Chondrocyte (in vitro differentiated cells): ENCODE measurements around the gene S100P. TPM values are rescaled to one million over a fixed set of nuclear protein-coding genes. Genes with fewer than 3 reads are reported as not detected.

Experiments used
- DNase-seq: peaks from one replicate; pipeline ENCODE4 v3.0.0; 2021; ENCODE audit warnings: mixed read lengths, low spot score
- H3K27ac Mint-ChIP-seq: one replicate; pipeline ENCODE4 v1.8.0; 2021; ENCODE audit warnings: mild to moderate bottlenecking, moderate library complexity, mixed read lengths; ENCODE audit not compliant: unreplicated experiment
- H3K27me3 Mint-ChIP-seq: 2 replicates; pipeline ENCODE4 v1.8.0; 2021; ENCODE audit warnings: low read depth, mixed read lengths
- H3K36me3 Mint-ChIP-seq: 2 replicates; pipeline ENCODE4 v1.8.0; 2021; ENCODE audit warnings: low read depth, mixed read lengths
- H3K4me1 Mint-ChIP-seq: 2 replicates; pipeline ENCODE4 v1.8.0; 2021; ENCODE audit warnings: low read depth, mild to moderate bottlenecking, mixed read lengths
- H3K4me3 Mint-ChIP-seq: one replicate; pipeline ENCODE4 v1.8.0; 2021; ENCODE audit warnings: mild to moderate bottlenecking, moderate library complexity, mixed read lengths; ENCODE audit not compliant: unreplicated experiment
- H3K9me3 Mint-ChIP-seq: 2 replicates; pipeline ENCODE4 v1.8.0; 2021; ENCODE audit warnings: low read depth, mixed read lengths
- CTCF ChIP-seq: fragments of 200-600 bp; sonication (generic); IDR thresholded peaks from 2 replicates; pipeline ENCODE4 v1.5.0; 2021; ENCODE audit warnings: antibody characterized with exemption, mild to moderate bottlenecking, moderate library complexity
- total RNA-seq: library from RNA; stranded (reverse); gene quantifications from 3 replicates; pipeline ENCODE4 v1.2.1, GENCODE V29; 2021

Gene S100P
- total RNA-seq, 1 donor from 2014 or later: 0.95 TPM

- no peak for TF ChIP-seq CTCF
- no peaks in the 10 kb centered on the region for H3K27me3 Mint-ChIP-seq
- H3K27ac Mint-ChIP-seq: no peak overlapping the region
- peaks cover 12% of the 10 kb centered on the region for H3K4me1 Mint-ChIP-seq
- no peak overlapping the region for H3K4me3 Mint-ChIP-seq
- no peak for DNase-seq
- no peaks in the 10 kb centered on the region for H3K36me3 Mint-ChIP-seq
- H3K9me3 Mint-ChIP-seq: peaks cover 8% of the 10 kb centered on the region
Observed at GRCh38 chr4:6655924-6656323, 37.8 kb upstream of the S100P start.

GRCh38 chr4:6657242-6658208 lies 36.2 kb upstream of the S100P start:
- no peak for DNase-seq
- H3K4me1 Mint-ChIP-seq: peaks cover 12% of the 10 kb centered on the region
- H3K27me3 Mint-ChIP-seq: no peaks in the 10 kb centered on the region
- no peaks in the 10 kb centered on the region for H3K36me3 Mint-ChIP-seq
- no peak overlapping the region for H3K27ac Mint-ChIP-seq
- H3K9me3 Mint-ChIP-seq: peaks cover 8% of the 10 kb centered on the region
- TF ChIP-seq CTCF: no peak
- no peak overlapping the region for H3K4me3 Mint-ChIP-seq

GRCh38 chr4:6658209-6658595 lies 35.5 kb upstream of the S100P start:
- H3K4me1 Mint-ChIP-seq: peaks cover 12% of the 10 kb centered on the region
- DNase-seq: no peak
- TF ChIP-seq CTCF: no peak
- H3K36me3 Mint-ChIP-seq: no peaks in the 10 kb centered on the region
- no peak overlapping the region for H3K27ac Mint-ChIP-seq
- H3K4me3 Mint-ChIP-seq: peak overlapping the region; percentile 63
- H3K27me3 Mint-ChIP-seq: no peaks in the 10 kb centered on the region
- peaks cover 8% of the 10 kb centered on the region for H3K9me3 Mint-ChIP-seq

- no peak for DNase-seq
- H3K4me1 Mint-ChIP-seq: peaks cover 12% of the 10 kb centered on the region
Observed at GRCh38 chr4:6658597-6659075, 35.0 kb upstream of the S100P start.

More at GRCh38 chr4:6658597-6659075, 35.0 kb upstream of the S100P start:
- Mint-ChIP-seq H3K27me3 (no peaks in the 10 kb centered on the region), H3K27ac (no peak overlapping the region), H3K36me3 (no peaks in the 10 kb centered on the region), H3K9me3 (peaks cover 8% of the 10 kb centered on the region), H3K4me3 (peak overlapping the region; percentile 63)
- no peak for TF ChIP-seq CTCF
